ENCODE results near the gene SCGB2B2. TPM values are rescaled to one million over a fixed set of nuclear protein-coding genes. Genes with fewer than 3 reads are reported as not detected.
"Not testable (repeated sequence)": the region's sequence is repeated elsewhere in the genome, so short reads cannot be mapped to it uniquely, and the experiment has no call there.

Gene SCGB2B2, protein sequence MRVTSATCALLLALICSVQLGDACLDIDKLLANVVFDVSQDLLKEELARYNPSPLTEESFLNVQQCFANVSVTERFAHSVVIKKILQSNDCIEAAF
- 0.07 TPM in 1 of 2 replicates, not detected in the other for total RNA-seq (2014; rRNA removed; shearing (Covaris generic))

DNA sequence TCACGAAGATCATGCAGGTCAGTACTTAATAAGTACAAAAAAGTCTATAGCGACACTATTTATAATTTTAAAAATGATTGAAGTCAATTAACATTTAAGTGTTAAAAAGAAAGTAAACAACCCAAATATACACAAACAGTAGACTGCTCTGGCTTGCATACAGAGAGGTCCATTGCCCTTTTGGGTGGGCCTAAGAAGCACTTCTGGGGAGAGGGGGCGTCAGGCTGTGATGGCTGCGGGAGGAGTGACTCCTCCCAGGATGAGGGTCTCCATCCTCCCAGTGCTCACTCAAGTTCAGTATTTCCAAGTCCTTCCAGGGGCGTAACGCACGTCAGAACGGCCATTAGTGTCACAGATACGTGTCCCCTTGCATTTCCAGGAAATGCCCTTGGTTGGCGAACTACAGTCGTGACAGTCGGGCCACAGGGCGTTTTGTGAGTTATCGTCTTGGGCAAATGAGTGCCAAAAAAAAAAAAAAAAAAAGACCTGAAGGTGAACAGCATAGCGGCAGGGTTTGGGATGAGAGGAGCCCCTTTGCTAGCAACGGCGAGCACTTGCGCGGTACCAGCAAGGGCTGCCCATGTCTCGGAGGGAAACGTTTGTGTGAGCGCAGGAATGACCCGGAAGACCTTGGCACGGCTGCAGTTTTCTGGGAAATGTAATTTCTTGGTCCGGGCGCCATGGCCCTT is at the start of gene SCGB2B2:
TSS of gene SCGB2B2 (minus strand) at position 463 of the 689 bp plus-strand sequence. CDS start 82,596 bp downstream, outside the sequence.
- DNase-seq (ENCODE audit: low read depth): no peak

DNA sequence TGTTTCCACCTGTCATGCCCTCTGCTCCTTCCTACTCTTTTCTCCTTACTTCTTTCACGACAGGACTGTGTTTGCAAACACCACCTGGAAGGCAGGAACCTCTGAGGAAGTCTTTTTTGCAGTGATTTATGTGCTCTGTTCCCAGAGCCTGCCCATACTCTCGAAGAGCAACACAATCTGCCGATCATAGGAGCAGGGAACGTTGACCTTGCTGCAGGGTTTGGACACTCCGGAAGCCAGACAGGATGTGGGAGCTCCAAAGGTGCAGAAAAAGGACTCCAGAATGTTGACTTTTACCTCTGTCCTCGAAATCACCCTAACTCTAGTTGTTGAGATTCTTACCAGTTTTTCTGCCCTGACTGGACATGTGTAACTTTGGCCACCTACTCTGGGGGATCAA is 48.4 kb upstream of the SCGB2B2 start:
- DNase-seq (ENCODE audit: low read depth): no peak

DNA sequence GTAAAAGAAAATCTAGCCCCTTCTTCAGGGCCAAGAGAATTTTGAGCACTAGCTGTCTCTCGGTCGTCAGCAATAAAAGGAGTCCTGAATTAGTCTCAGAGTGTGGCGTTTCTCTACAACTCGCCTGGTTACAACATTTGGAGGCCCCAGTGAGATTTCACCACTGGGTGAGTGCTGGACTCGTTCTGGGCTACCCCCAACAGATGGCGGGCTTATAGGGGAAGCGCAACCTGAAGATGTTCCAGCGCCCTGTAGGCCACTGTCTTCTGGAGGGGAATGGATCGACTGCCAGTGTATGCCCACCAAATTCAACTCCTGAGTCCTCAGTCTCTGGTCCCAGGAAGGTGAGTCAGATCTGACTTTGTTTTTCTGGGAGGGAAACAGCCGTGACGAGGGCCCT is 45.4 kb upstream of the SCGB2B2 start:
- DNase-seq (ENCODE audit: low read depth): peak; percentile 25

DNA sequence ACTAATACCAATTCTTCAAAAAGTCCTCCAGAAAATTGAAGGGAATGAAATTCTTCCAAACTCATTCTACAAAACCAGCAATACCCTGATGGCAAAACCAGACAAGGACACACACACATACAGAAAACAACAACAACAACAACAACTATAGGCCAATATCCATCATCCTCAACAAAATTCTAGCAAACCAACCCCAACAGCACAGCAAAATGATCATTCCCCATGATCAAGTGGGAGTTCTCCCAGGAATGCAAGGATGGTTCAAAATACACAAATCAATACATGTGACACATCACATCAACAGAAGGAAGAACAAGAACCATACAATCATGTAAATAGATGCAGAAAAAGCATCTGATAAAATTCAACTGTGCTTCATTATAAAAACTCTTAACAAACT is 38.4 kb upstream of the SCGB2B2 start:
- DNase-seq (ENCODE audit: low read depth): no peak

DNA sequence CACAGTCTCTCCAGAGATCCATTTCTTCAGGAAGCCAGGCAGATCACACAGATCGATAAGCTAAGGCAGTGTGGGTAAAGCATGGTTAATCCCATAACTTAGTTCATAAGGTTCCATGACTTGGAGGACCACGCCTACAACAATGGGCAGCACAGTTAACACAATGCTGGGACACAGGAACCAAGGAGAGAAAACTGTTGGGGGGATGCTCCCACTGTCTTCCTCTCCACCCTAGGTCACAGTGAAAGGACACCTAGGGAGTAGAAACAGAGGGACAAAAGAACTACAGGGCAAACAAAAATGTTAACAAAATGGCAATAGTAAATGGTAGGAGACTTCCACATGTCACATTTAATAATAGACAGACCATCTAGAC is 36.3 kb upstream of the SCGB2B2 start:
- no peak for DNase-seq (ENCODE audit: low read depth)

DNA sequence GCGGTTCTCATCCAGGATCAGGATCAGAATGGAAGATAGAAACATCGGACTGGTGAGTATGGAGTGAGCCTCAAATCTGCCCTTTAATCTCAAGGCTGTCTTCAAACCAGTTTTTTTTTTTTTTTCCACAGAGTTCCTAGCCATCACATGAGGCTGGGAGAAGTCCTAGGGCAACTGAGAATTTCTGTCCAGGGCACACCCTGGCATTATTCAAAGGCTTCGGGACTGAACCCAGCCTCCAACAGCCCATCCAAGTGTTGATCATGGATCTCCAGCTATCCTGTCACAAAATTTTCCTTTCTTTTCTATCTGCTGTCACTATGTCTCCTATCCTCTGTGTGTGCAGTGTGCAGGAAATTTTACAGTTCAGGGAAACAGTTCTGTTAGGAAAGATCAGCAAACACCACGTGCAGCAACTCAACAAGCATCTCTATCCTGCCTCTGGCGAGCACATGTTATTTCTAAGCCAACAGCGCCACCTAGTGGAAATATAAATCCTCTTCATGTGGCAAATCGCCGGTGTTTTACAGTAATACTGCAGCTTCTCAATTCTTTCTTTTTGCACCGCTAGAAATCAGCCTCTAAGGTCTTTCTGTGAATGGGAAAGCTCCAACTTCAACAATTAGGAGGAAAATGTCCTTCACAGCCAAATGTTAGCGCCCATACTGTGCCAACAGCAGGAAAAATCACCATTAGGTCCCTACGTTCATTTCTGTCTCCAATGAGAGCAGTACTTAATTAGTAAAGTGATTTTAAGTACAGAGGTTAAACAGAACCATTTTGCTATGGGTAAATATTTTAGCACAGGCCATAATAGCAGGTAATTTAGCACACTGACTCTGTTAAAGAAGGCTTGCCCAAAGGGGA is 35.7 kb upstream of the SCGB2B2 start:
- peak; percentile 73 for DNase-seq (ENCODE audit: low read depth)

DNA sequence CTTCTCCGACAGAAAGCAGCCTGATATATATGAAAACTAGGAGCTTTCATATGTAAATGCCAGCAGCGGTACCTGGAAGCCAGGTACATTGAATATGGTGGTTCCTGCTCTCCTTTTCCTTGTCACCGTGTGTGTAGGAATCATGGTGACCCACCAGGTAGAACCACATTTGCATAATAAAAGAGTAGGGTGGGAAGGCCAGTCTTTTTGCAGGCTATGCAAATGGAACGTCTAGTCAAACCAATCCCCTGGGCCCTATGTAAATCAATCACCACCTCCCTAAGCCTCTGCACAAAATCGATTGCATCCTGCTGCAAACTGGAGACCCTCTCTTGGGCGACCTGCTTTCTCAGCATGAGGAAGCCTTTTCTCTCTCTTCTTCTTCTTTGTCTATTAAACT is 34.9 kb upstream of the SCGB2B2 start:
- no peak for DNase-seq (ENCODE audit: low read depth)

DNA sequence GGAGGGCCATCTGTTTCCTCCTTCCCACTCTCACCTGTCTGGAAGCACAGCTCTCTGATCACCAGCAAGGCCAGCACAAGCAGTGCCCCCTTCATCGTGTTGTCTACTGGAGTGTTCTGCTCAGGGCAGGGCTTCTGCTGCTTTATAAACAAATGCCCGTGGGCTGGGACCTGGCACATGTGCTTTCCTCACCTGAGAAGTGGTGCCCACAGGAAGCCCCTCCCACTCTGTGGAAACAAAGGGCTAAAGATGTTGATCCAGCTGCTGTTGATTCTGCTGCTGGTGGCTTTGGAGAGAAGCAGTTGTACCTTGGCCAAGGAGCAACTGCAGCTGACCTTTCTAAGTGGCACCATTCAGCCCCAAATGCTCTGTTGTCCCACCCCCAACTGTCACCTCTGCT is 30.7 kb upstream of the SCGB2B2 start:
- no peak for DNase-seq (ENCODE audit: low read depth)

DNA sequence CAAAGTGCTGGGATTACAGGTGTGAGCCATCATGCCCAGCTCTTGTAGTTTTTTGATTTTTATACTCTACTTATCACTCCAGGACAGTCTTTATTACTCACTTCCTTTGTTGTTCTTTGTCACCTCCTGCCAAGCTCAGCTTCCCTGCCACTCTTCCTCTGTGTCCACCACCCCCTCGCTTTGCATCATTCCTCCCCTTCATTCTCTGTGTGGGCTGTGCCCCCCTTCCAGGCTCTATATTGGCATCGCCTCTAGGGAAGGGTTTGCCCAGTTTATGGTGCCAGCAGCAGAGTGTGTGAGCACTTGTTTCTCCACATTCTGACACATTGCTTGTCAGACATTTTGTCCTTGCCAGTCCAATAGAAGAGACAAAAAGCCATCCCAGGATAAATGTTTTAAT is 15.6 kb upstream of the SCGB2B2 start:
- DNase-seq (ENCODE audit: low read depth): peak; percentile 35

DNA sequence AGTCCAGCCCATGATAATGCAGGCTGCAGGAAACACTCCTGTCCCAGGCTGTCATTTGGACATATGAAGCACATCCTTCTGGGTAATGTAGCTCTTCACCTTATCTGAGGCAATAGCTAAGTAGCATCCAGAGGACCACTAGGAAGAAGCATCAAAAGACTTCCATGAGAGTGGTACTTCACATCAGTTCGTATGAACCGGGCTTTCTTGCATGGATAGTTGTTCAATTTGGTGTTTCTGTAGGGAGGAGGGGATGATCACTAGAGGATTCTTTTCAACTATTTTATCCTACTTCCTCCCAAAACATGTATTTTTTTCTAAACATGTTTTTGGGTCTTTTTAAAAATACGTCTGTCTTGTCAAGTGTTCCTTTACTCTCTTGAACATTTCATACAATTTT is 13.4 kb upstream of the SCGB2B2 start:
- no peak for DNase-seq (ENCODE audit: low read depth)

DNA sequence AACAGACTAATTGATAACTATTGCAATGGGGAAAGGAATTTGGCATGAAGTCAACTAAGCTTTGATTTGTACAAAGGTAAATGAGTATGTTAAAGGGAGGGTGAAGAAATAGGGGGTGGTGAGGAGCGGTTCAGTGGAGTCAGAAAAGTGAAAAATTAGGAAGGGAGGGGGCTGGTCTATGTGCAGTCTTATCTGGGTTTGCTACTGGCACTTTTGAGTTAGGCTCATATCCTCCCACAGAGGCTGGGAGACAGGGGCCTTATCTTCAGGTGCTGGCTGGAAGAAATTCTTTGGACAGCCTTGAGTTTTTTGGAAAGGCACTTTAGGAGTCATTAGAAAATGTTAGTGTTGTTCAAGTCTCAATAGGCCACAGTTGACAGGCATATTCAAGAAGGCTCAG is 11.6 kb upstream of the SCGB2B2 start:
- no peak for DNase-seq (ENCODE audit: low read depth)

DNA sequence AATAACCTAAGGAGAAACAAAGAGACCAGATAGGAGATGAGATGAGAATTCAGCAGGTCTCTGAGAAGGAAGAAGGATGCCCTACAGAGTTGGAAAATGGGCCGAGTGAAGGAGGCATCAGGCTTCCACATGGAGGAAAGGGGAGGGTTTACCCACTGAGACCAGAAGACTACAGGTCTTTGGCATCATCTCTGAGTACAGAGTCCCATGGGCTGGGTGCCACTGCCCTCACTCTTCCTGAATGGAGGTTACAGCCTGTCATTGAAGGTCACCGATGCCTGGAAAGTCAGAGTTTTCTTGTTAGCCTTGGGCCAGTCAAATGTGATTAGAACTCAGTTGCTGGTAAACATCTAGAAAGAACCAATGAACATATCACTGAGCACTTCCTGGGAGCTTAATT is 10.4 kb upstream of the SCGB2B2 start:
- DNase-seq (ENCODE audit: low read depth): no peak

DNA sequence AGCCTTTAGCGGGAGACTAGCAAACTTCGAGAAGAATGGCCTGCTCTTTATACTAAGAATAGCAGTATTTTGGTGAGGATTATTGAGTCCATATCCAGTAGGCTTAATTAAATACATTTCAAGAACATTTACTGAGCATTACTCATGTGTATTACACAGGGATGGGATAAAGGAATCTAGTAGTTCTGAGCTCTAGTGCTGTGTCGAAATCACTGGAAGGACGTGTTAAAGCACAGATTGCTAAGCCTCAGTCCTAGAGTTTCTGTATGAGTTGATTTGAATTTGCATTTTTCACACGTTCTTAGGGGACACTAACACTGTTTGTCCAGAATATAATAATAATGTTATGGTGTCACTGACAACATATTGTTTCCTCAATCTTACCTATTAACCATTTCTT is 9.5 kb upstream of the SCGB2B2 start:
- no peak for DNase-seq (ENCODE audit: low read depth)

DNA sequence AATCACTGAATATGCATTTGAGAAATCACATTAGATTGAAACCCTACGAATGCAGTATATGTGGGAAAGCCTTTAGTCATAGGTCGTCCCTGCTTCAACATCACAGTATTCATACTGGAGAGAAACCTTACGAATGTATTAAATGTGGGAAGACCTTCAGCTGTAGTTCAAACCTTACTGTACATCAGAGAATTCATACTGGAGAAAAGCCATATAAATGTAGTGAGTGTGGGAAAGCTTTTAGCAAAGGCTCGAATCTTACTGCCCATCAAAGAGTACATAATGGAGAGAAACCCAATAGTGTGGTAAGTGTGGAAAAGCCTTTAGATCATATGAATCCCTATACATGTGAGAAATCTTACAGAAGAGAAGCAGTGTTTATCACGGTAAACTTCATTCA is 8.3 kb upstream of the SCGB2B2 start:
- not testable (repeated sequence) for DNase-seq (ENCODE audit: low read depth)

DNA sequence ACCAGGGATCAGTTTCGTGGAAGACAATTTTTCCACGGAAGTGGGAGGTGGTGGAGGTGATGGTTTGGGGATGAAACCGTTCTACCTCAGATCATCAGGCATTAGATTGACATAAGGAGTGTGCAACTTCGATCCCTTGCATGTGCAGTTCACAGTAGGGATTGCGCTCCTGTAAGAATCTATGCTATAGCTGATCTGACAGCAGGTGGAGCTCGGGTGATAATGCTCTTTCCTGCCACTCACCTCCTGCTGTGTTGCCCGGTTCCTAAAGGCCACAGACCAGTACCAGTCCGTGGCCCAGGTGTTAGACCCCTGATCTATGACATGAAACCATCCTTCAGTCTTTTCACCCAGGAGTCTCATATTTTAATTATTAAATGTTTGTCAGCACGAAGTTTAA is 4.5 kb upstream of the SCGB2B2 start:
- no peak for DNase-seq (ENCODE audit: low read depth)

DNA sequence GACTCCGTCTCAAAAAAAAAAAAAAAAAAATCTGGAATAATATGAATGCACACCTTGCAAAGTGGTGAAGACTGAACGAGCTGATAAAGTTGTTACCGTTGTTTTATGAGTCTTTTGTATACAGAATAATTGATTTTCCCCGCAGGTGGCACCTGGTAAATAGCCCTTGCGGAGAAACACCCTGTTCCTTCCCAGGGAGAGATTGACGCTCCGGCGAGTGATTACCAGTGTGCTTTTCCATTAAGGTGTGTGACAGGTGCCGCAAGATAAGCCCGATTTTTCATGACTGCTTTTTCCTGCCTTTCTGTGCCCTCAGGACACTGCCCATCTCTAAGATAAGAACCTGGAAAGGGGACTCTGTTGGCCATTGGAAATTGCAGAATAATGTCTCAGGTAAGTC is 1.5 kb upstream of the SCGB2B2 start:
- no peak for DNase-seq (ENCODE audit: low read depth)

DNA sequence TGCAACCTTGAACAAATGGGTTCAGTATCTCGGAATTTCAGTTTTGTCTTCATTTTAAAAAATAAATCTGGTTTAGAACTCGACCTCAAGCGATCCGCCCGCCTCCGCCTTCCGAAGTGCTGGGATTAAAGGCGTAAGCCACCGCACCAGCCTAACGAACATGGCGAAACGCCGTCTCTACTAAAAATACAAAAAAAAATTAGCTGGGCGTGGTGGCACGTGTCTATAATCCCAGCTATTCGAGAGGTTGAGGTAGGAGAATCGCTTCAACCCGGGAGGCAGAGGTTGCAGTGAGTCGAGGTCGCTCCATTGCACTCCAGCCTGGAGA is 1.1 kb upstream of the SCGB2B2 start:
- DNase-seq (ENCODE audit: low read depth): no peak

DNA sequence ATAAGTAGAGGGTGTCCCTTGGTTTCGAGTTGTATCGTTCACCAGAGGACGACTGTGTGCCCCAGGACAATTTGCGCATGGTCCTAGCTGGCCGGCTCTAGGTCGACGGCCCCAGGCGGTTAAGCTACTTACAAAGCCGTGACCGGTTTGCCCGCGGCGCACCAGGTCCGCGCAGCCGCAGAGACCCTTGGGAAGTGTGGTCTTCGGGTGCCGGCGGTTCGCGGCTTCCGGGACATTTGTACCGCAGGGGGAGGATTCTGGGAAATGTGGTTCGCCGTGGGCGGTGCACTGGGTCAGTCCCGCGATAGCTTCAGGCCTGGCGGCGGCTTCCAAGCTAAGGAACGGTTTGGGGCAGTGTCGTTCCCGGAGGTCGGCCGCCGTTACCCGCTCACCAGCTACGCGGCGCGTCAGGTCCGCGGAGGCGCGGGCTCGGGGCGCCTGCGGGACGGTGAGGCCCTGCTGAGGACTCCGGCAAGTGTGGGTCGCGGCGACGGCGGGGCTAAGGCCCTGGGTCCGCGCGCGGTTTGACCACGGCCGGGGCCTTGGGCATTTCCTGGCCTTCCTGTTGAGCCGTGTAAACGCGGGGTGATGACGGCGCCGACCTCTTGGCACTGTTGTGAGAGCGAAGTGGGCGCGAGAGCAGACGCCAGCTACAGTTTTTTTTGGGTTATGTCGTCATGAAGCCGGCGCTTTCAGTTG is 576 bp upstream of the SCGB2B2 start, which contains the start of gene ZNF302:
TSS of gene ZNF302 (plus strand) at position 293 of the 699 bp plus-strand sequence. CDS start 1,127 bp downstream, outside the sequence.
- peak; percentile 96 for DNase-seq (ENCODE audit: low read depth)

DNA sequence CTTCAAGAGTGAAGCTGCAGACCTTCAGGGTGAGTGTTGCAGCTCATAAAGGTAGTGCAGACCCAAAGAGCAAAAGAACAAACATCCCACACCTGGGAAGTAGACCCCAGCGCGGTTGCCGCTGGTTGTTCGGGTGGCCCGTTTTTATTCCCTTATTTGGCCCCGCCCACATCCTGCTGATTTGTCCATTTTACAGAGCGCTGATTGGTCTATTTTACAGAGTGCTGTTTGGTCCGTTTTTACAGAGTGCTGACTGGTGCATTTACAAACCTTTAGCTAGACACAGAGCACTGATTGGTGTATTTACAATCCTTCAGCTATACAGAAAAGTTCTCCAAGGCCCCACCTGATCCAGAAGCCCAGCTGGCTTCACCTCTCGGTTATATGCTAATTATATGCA is 1.0 kb downstream of the SCGB2B2 start:
- DNase-seq (ENCODE audit: low read depth): no peak

DNA sequence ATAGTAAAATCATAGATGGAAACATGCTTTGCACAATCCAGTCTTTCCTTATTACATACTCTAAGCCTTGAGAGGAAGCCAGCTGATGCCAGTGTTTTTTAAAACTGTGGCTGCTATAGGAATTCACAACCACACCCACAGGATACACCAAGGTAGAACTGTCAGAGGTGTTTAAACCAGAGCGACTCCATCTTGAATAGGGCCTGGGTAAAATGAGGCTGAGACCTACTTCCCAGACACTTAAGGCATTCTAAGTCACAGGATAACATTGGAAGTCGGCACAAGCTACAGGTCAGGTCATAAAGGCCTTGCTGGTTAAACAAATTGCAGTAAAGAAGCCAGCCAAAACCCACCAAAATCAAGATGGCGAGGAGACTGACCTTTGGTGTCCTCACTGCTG is 1.7 kb downstream of the SCGB2B2 start:
- DNase-seq (ENCODE audit: low read depth): no peak

DNA sequence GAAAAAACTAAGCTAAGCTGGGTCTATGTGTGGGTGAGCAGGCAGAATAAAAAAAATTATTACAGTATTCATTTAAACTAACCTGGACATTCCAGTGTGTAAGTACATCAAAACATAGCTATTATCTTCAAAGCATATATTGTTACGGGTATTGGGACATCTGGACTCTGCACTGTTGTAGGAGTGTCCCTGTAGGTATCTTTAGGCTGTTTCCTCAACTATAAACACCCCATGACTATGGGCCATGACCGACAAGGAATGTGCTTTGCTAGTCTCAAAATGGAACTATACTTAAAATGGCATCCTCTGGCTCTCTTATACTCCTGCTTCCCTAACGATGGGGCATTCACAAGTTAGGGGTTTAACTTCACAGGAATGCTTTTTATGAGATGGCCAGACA is 3.4 kb downstream of the SCGB2B2 start:
- no peak for DNase-seq (ENCODE audit: low read depth)

DNA sequence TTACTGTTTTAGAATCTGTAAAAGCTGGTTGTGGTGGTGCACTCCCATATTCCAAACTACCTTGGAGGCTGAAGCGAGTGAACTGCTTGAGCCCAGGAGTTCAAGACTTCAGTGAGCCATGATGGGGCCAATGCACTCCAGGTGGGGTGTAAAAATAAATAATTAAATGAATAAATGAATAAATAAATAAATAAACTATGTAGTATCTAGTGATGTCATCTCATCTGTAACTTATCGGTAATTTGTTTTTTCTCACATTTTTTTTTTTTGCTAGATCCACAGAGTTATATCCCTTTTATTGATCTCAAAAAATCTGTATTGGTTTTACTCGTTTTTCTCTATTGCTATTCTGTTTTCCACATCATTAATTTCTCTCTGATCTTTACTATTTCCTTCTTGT is 5.0 kb downstream of the SCGB2B2 start:
- DNase-seq (ENCODE audit: low read depth): no peak

Data from M059J (cell line).